GM18526 (cell line): ENCODE data around the gene HYLS1.

Experiments
- POLR2A ChIP-seq: IDR thresholded peaks from 3 replicates; pipeline ENCODE4 v1.6.1; 2011; ENCODE audit not compliant: insufficient read length; ENCODE audit errors: extremely low read depth

HYLS1 gene, protein sequence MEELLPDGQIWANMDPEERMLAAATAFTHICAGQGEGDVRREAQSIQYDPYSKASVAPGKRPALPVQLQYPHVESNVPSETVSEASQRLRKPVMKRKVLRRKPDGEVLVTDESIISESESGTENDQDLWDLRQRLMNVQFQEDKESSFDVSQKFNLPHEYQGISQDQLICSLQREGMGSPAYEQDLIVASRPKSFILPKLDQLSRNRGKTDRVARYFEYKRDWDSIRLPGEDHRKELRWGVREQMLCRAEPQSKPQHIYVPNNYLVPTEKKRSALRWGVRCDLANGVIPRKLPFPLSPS

DNA sequence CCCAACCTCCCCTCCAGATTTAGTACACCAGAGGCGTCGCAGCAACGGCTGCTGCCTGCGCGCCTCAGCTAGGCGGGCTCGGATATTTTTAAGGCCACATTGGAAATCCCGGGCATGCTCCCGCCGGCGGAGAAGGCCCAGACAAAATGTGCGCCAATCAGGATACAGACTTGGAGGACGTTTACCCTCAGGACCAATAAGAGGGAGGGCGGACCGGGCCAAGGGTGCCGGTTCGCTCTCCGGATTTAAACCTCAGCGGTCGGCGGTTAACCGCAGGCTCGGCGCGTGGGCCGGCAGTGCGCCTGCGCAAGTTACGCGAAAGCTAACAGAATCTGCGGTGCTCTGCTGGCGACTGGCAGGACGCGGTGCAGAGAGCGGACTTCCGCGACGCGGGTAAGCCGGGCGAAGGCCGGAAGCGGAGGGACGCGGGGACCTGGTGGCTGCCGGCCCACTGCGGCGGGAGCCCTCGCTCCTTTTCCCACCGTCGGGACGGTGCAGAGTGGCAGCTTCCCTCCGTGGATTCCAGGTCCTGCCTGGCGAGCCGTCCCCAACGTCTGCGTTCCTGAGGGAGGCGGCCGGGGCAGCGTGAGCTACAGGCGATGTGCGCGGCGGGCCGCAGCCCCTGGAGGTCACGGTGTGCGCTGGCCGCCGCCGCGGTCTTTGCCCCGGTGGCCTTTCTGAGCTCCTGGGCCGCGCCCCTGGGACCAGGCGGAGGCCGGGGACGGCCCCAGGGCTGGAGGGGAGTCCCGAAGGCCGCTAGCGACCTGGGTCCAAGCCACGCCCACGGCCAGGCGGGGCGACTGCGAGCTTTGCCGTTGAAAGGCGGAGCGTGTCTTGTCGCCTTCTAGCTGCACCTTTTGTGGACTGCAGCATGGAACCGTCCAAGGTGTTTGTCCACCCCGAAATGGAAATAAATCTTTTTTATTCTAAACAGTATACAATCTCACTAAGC lies at the start of gene HYLS1:
HYLS1 (plus strand) TSS at position 296 of the 952 bp plus-strand sequence. CDS start 11,701 bp downstream, outside the sequence.
- TF ChIP-seq POLR2A = peak; percentile 66

DNA sequence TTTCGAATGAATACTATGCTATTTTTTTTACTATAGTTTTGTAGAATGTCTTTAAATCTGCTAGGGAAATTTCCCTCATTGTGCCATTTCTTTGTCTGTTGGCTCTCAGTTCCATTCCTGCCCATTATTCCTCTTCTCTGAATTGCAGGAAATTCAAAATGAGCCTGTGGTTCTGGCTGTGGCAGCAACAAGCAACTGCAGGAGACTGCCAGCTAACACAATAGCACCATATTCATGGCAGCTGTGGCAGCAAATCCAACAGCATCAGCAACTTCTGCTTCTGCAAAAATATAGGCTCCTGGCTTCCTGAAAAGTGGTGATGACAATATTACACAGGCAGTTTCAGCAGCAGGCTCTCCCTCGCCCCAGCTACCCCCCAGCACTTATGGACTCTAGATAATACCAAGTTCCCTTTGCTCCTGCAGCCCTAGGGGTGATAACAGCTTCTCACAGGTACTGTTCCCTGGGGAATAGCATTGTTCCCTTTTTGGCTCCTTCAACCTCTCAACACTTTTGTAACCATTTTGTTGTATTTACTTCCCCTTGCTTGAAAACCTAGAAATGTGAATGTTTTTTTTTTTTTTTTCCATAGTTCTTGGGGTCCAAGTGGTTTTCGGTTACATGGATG lies 45.0 kb upstream of the HYLS1 start:
- no peak for TF ChIP-seq POLR2A

DNA sequence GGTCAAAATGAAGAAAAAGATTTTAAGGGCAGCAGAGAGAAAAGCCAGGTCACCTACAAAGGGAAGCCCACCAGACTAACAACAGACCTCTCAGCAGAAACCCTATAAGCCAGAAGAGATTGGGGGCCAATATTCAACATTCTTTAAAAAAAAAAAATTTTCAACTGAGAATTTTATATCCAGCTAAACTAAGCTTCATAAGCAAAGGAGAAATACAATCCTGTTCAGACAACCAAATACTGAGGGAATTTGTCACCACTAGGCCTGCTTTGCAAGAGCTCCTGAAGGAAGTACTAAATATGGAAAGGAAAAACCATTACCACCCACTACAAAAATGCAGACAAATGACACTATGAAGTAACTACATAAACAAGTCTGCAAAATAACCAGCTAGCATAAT lies 41.3 kb upstream of the HYLS1 start:
- TF ChIP-seq POLR2A = no peak

DNA sequence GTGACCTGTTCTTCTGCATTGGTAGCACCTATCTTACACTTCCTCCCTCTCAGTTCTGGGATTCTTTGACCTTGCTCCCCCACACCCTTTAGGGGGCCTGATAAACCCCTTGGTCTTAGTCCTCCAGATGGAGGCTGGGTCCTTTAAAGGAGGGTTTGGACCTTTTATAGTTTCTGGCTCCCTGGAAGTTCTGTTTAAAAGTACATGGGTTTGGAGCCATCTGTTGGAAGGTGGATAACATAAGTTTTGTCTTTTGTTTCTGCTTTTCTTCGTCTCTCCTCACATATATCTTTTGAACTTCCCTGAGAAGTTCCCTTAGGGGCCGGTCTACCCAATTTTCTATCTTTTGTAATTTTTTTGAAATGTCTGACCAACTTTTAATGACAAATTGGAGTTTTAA lies 17.9 kb upstream of the HYLS1 start:
- TF ChIP-seq POLR2A = no peak

DNA sequence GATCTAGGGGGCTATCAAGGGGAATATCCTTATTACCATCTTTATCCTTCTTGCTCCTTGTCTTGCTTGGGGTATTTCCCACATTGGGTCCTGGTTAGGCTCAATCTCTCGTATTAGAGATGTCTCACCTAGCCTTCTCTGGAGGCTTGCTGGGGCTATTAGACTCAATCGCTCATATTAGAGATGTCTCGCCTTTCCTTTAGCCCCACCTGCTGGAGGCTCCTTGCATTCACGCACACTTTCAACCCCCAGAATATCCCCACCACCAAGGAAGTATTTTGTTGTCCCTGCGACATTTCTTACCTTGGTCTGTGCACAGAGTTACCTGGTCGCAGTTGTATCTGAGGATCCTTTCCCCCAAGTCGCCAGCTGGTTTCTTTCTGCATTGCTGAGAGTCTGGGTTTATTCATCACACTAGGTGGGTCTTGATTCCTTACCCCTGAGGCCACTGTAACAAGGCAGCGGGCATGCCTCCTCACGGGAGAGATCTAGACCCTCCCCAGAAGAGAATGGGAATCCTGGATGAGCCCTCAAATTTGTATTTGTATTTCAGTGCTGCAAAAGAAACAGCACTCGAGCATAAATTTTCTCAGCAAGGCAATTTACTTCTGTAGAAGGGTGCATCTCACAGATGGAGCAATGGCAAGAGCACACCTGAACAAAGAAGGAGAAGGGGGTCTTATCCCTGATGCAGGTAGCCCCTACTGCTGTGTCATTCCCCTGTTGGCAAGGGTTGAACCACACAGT lies 15.9 kb upstream of the HYLS1 start:
- TF ChIP-seq POLR2A = no peak

DNA sequence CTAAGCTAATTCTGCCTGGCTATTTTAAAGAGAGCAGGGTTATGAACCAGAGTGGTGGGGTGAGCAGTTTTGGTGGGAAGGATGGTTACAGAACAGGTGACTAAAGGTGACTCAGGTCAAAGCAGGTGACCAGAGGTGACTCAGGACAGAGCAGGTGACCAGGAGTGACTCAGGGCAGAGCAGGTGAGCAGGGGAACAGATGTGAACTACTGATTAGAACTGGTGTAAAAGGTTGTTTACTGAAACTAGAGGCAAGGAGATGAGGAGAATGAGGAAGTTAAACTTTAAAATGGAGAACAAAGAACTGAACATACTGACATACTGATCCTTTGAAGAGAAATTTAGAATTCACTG lies 15.4 kb upstream of the HYLS1 start:
- TF ChIP-seq POLR2A = no peak

DNA sequence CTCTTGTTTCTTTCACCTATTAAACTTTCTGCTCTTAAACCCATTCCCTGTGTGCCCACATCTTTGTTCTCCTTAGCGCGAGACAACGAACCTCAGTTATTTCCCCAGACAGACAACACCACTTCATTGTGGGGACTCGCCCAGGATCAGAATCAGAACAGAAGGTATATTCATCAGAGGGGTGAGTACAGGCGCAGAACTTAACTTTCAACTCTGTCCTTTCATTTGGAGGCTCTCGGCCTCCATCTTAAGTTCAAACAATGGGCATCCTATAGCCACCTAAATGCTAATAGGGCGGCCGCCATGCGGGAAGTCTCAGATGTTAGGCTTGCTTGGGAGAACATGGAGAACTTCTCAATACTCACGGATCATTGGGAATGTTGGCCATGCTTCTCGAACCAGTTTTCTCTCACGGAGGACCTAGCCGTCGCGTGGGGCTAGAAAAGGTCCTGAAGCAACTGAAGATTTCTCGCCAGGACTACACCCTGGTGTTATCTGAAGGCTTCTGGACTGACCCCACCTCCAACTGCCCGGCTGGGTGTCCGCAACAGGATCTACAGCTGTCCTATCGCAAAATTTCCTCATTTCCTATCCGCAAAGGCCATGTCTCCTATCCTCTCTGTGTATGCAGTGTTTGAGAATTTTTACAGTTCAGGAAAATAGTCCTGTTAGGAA lies 13.4 kb upstream of the HYLS1 start:
- no peak for TF ChIP-seq POLR2A

DNA sequence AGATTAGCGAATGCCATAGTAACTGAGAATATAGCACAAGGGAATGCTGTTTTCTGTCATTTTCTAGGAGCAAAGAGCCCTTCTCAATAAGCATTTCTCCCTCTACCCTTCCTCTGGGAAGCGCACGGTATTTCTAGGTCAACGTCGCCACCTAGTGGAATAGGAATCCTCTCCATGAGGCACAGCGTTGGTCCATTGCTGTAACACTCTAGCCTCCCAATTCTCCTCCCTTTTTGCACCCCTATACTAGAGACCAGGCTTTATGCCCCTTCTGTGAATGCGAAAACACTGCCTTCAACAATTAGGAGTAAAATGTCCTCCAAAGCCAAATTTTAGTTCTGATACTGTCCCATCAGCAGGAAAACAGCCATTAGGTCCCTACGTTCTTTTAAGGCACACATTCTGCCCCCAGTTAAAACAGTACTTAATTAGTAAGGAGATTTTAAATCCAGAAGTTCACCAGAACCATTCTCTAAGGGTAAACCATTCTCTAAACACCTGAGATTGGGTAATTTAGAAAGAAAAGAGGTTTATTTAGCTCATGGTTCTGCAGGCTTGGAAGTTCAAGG lies 12.8 kb upstream of the HYLS1 start:
- TF ChIP-seq POLR2A = no peak

DNA sequence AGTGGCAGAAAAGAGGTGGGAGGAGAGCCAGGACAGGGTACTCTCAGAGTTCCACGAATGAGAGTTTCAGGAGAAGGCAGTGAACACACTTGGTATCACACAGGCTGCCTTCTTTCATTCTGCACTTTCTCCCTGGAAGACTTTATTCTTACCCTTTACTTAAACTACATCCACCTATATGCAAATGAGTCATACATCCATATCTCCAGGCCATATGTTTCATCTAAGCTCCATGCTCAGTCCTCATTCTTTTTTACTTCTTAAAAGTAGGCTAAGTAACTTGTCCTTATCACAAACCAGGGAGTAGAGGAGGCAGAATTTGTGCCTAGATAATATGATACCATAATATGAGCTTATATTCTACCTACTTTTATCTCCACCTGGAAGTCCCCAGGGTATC lies 6.2 kb upstream of the HYLS1 start:
- no peak for TF ChIP-seq POLR2A

DNA sequence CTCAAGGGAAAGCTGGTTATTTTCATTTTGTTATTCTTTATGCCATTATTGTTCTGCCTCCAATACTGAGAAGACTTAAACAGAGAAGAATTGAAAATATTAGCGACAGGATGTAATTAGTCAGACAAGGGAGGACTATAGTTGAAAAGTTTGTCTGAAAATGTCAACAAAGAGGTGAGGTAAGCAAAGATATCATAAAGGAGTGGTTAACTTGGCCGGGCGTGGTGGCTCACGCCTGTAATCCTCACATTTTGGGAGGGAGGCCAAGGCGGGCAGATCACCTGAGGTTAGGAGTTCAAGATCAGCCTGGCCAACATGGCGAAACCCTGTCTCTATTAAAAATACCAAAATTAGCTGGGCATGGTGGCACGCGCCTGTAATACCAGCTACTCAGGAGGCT lies 4.1 kb upstream of the HYLS1 start:
- TF ChIP-seq POLR2A = no peak

DNA sequence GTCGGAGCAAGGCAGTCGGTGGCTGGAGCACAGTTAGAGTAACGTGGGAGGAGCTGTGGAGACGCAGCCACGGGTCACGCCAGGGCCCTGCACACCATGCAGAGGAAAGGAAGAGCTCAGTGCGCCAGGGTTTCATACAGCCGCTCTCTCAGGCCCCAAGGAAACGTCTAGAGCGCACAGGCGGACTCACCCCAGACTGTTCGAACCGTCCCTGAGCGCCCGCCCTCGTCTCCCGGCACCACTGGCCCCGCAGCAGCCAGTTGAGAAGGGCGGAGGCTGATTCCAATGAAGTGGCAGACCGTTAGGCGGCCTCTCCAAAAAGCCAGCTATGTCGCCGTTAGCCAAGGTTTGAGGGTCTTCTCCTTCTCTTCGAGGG lies 483 bp upstream of the HYLS1 start:
- peak; percentile 46 for TF ChIP-seq POLR2A

DNA sequence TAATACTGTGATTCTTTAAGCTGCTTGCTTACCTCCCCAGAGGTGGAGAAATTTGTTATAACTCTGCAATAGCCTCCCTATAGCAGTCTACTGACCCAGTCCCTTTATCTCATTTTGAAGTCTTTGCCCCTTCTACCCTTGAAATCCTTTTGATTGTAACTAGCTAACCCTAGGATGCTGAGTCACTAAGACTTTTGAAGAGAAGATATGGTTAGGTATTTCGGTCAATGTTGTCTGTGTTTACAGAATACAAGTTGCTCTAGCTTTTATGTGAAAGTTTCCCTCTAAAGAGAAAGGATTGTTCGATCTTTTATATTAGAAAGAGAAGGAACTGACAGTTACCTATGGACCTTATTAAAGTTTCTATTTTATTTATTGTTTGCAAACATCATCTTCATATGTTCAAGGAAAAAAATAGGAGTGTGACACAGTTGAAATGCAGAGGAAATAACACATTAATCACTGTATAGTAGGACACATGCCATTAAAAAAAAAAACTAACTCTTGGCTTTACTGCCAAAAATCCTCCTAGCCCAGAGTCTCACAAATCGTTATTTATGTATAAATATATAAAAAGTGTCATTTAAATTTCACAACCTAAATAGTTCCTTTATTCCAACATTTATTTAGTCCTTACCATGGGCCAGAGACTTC lies 3.1 kb downstream of the HYLS1 start:
- no peak for TF ChIP-seq POLR2A

DNA sequence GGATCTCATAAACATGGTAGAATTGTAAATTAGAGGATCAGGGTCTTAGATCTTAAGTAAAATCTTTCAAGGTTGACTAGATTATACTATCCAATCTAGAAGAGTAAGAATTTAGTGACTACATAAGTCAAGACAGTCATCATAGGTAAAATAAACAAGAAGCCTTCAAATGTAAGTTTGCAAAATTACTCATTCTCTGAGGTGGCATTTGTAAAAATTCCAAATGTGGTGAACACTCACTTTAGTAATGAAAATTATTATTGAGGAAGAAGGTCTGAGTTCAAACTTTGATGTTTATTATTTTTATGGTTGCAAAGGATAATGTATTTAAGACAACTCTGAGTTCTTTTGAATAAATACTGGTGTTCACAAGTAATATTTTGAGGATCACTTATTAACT lies 4.6 kb downstream of the HYLS1 start:
- TF ChIP-seq POLR2A = no peak

DNA sequence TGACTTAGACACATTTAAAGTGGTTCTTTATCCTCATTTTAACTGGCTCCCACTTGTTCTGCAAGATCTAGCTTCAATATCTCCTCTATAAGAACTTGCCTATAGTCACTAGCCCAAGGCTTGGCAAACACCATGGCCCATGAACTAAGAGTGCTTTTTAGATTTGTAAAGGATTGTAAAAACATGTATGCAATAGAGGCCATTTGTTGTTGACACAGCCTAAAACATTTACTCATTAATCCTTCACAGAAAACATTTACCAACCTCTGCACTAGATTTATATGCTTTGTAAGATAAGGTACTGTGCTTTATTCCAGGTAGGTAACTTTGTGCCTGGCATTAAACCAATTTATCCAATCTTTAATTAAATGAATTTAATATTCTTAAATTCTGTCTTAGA lies 5.5 kb downstream of the HYLS1 start:
- TF ChIP-seq POLR2A = no peak
